GM20000 (cell line): ENCODE results near the gene COL1A2.

ENCODE experiments used
- DNase-seq: peaks from one replicate; pipeline ENCODE4 v3.0.0; 2012; ENCODE audit warnings: low spot score
- TF ChIP-seq, protein P1 (sequence below): IDR thresholded peaks from 2 replicates; pipeline ENCODE4 v1.5.1; 2012; ENCODE audit warnings: mild to moderate bottlenecking, control low read depth; ENCODE audit errors: extremely low read depth, missing control alignments

Gene COL1A2

DNA sequence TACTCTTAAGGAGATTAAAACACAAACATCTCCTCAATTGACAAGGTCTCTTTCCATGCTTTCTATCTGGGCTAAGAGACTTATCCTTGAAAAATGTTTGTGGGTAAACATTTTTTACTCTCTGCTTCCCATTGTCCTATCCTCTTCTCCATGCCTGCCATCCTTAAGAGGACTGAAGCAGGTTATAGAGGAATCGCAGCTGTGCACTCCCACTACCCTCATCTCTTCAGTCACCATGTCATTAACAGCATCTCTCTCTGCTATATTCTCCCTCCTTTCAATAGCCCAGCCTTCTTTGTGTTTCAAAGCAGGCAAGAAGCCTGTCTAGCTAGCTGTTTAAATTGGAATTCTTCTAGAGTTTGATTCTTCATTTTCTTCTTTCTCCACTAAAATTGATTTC is 22.6 kb downstream of the COL1A2 start:
- no peak for DNase-seq
- TF ChIP-seq, protein P1, sequence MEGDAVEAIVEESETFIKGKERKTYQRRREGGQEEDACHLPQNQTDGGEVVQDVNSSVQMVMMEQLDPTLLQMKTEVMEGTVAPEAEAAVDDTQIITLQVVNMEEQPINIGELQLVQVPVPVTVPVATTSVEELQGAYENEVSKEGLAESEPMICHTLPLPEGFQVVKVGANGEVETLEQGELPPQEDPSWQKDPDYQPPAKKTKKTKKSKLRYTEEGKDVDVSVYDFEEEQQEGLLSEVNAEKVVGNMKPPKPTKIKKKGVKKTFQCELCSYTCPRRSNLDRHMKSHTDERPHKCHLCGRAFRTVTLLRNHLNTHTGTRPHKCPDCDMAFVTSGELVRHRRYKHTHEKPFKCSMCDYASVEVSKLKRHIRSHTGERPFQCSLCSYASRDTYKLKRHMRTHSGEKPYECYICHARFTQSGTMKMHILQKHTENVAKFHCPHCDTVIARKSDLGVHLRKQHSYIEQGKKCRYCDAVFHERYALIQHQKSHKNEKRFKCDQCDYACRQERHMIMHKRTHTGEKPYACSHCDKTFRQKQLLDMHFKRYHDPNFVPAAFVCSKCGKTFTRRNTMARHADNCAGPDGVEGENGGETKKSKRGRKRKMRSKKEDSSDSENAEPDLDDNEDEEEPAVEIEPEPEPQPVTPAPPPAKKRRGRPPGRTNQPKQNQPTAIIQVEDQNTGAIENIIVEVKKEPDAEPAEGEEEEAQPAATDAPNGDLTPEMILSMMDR = no peak

DNA sequence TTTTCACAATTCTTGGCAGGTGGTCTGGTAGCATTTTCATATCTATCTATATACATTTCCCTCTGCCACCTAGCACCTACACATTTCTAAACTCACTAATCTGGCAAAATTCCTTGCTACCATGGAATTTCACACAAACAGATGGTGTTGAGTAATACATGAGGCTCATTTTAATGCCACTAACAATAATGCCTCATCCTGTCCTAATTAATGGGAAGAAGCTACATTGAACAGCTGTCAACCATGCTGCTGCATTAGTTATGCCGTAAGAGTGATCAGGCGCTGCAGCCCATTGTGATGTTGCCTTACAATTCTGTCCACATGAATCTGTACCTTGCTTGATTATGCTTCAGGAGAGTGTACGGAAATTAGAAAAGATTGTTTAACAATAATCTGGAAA is 23.2 kb downstream of the COL1A2 start:
- TF ChIP-seq, protein P1 = no peak
- no peak for DNase-seq

DNA sequence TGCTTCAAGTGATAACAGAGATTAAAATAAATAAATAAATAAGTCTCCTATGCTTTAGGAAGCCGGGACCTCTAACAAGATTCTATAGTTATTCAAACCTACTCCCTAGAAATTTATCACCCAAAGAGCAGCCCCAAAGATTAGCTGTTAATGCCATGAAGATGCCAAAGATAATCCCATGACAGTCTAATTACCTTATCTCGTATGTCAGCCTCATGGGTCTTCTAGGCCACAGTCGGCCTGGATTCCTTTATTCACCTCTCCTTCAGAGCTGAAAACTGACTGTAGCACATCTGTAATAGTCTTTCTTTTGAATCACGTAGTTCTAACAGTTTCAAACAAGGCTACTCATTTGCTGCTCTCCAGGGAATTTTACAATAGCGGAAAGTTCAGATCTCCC is 24.2 kb downstream of the COL1A2 start:
- no peak for DNase-seq
- TF ChIP-seq, protein P1 = no peak

DNA sequence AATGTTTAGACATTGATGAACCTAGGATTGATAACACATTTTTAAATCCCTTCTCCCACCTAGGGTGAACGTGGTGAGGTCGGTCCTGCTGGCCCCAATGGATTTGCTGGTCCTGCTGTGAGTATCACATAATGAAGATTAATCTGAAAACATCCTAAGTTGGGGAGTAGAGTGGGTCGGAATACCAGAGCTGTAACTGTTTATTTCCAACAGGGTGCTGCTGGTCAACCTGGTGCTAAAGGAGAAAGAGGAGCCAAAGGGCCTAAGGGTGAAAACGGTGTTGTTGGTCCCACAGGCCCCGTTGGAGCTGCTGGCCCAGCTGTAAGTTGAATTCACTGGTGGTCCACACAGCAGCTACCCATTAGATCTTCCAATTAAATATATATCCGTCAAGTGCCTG is 25.6 kb downstream of the COL1A2 start:
- no peak for DNase-seq
- TF ChIP-seq, protein P1 = no peak

DNA sequence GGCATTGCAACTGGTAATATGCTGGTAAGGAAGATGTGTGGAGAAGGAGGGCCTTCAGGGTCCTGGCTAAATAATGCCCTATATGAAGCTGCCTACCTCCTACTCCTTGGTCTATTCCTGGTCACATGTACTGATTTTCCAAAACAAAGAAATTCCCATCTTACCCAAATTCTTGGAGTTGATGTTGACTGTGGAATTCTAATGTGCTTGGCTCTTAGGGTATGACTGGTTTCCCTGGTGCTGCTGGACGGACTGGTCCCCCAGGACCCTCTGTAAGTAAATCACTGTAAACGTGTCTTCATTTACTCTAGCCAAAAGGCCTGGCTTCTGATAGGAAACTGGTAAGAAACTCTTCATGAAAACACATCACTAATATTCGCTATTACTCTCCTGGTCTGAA is 27.0 kb downstream of the COL1A2 start:
- no peak for DNase-seq
- TF ChIP-seq, protein P1 = no peak

DNA sequence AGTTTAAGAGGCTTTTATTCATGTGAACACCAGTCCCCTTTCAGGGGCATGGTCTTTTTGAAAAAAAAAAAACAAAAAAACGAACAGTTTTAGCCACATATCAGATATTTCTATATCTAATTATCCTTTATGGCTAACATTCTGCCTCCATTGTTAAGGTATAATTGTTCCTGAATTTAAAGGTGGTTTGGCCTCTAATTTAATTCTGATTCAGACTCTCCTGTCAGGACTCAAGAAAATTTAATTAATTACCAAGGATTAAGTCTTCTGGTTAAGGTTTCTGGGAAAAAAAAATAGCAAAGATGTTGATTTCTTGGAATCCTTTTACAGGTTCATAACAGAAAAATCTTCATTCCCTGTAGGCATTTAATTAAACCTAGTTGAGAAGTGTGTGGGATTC is 27.4 kb downstream of the COL1A2 start:
- TF ChIP-seq, protein P1 = no peak
- DNase-seq = no peak

DNA sequence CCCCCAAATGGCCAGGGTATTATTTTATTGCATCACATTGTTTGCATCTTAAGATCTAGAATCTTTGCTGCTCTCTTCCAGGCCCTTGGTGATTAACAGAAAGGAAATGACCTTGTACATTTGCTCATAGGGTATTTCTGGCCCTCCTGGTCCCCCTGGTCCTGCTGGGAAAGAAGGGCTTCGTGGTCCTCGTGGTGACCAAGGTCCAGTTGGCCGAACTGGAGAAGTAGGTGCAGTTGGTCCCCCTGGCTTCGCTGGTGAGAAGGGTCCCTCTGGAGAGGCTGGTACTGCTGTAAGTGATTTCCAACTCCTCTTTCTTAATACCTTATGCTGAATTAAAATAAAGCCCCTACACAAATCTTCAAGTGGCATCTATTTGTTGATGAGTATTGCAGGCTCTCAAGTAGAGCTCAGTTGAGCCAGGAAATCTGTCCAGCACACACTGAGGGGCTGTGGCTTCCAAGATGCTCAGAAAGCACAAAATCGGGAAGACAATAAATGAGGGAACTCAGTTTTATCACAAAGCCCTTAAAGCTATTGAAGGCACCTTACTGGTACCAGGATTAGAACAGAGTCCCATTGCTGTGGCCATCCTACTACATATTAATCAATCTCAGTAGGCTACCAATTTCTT is 28.2 kb downstream of the COL1A2 start:
- no peak for DNase-seq
- TF ChIP-seq, protein P1 = no peak
